GM13976 (cell line): Measurements from ENCODE around the gene SNX9.
"Not testable (repeated sequence)": the region's sequence is repeated elsewhere in the genome, so short reads cannot be mapped to it uniquely, and the experiment has no call there.

Experiments
- DNase-seq: peaks from one replicate; pipeline ENCODE4 v3.0.0; 2012; ENCODE audit warnings: low spot score
- in situ Hi-C: fragments of 300-500 bp; cut with MboI; formaldehyde crosslinking; loops from one replicate; pipeline ENCODE4 v1.12.0; 2022; ENCODE audit warnings: low sequenced_read_pairs, mixed read lengths, inconsistent platforms; ENCODE audit not compliant: unreplicated experiment
- TF ChIP-seq, protein P1 (sequence below): IDR thresholded peaks from 2 replicates; pipeline ENCODE4 v1.5.1; 2012; ENCODE audit warnings: borderline replicate concordance, mild to moderate bottlenecking; ENCODE audit not compliant: insufficient read depth; ENCODE audit errors: extremely low read depth, missing control alignments, control extremely low read depth

SNX9 gene

DNA sequence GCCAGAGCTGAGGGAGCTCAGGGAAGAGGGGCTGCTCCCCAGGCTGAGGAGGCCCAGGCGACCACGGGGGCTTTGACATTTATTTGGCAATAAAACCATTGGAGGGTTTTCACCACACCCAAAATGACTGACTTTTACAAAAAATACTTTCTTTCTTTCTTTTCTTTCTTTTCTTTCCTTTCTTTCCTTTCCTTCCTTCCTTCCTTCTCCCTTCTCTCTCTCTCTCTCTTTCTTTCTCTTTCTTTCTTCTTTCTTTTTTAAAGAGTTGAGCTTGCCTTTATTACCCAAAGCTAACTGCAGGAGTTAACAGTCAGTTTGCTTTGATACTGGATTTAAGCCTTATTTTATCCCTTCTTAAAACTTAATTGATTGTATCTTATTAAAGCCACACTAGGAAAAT is 17.2 kb downstream of the SNX9 start:
- in situ Hi-C loops, result no loop called here
- DNase-seq, result no peak
- TF ChIP-seq, protein P1, sequence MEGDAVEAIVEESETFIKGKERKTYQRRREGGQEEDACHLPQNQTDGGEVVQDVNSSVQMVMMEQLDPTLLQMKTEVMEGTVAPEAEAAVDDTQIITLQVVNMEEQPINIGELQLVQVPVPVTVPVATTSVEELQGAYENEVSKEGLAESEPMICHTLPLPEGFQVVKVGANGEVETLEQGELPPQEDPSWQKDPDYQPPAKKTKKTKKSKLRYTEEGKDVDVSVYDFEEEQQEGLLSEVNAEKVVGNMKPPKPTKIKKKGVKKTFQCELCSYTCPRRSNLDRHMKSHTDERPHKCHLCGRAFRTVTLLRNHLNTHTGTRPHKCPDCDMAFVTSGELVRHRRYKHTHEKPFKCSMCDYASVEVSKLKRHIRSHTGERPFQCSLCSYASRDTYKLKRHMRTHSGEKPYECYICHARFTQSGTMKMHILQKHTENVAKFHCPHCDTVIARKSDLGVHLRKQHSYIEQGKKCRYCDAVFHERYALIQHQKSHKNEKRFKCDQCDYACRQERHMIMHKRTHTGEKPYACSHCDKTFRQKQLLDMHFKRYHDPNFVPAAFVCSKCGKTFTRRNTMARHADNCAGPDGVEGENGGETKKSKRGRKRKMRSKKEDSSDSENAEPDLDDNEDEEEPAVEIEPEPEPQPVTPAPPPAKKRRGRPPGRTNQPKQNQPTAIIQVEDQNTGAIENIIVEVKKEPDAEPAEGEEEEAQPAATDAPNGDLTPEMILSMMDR, result no peak

DNA sequence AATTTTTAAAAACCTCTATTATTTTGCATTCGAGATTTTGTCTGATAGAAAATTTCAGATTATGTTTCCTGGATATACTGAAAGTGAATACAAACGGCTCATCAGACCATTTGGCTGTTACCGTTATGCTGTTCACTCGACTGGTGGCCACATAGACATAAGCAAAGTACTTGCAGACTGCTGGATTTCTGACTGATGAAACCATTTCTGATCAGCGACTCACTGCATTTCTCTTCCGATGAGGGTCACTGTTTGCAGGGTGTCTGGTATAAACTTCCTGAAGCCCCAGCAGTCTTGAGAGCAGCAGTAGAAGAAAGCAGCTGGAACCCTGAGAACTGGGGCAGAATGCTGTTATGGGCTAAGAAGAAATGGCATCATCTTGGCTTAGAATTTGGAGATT is 17.7 kb downstream of the SNX9 start:
- TF ChIP-seq, protein P1, result no peak
- no peak for DNase-seq
- in situ Hi-C loops, result no loop called here

DNA sequence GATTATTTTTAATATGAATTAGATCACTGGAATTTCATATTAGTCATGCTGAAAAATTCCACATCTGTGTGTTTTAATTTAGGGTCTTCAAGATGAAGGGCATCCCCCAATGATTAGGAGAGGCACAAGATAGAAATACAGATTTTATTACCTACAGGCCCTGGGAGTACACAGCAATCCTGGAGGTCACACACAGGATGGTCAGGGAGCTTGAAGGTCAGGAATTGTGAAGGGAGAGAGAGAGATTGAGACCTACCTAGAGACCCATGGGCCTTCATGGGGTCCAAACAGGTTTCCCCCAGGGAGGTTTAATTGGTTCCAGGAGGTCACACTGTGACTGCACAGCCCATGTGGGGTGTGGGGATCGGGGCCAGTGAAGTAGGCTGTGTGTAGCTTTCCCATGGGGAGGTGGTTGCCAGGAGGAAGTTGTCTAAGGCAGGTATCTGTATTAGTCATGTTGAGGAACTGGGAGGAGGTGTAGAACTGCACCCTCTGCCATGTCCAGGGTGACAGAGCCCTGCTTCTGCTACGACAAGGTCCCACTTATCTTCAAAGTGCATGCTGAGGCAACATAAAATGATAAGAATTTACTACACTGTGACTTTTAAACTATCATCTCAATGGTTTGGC is 18.3 kb downstream of the SNX9 start:
- TF ChIP-seq, protein P1, result no peak
- peak; percentile 46 for DNase-seq
- in situ Hi-C loops, result no loop called here

- TF ChIP-seq, protein P1, result no peak
- in situ Hi-C loops, result no loop called here
- no peak for DNase-seq
Observed at GRCh38 chr6:157842212-157842611, 19.2 kb downstream of the SNX9 start.

DNA sequence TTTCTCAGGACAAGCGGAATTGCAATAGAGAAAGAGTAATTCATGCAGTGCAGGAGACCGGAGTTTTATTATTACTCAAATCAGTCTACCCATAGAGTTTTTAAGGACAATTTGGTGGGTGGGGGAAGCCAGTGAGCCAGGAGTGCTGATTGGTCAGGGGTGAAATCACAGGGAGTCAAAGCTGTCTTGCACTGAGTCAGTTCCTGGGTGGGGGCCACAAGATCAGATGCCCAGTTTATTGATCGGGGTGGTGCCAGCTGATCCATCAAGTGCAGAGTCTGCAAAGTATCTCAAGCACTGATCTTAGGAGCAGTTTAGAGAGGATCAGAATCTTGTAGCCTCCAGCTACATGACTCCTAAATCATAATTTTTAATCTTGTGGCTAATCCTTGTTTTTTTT is 21.1 kb downstream of the SNX9 start:
- in situ Hi-C loops, DNase-seq: not testable (repeated sequence)

GRCh38 chr6:157845493-157846259 is 22.6 kb downstream of the SNX9 start:
- DNase-seq, result no peak
- TF ChIP-seq, protein P1, result no peak
- in situ Hi-C loops, result no loop called here

DNA sequence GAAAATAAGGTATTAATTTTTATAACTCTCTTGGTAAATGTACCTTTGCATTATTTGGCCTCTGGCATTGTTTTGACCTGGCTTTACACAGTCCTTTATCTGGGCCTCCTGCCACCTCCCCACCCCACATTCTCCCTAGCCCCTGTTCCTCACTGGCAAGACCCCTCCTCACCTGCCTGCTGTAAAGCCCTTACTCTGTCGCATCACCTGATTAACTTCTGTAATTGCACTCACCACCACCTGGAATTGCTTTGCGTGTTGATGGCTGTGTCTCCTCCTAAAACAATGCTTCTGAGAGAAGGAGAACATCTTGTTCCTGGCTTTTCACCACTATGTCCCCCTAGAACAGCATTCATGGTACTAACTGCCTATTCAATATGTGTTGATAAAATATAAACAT is 24.8 kb downstream of the SNX9 start:
- in situ Hi-C loops, result no loop called here
- TF ChIP-seq, protein P1, result no peak
- DNase-seq, result no peak
